ENCODE data around the gene ZNF236.

DNA sequence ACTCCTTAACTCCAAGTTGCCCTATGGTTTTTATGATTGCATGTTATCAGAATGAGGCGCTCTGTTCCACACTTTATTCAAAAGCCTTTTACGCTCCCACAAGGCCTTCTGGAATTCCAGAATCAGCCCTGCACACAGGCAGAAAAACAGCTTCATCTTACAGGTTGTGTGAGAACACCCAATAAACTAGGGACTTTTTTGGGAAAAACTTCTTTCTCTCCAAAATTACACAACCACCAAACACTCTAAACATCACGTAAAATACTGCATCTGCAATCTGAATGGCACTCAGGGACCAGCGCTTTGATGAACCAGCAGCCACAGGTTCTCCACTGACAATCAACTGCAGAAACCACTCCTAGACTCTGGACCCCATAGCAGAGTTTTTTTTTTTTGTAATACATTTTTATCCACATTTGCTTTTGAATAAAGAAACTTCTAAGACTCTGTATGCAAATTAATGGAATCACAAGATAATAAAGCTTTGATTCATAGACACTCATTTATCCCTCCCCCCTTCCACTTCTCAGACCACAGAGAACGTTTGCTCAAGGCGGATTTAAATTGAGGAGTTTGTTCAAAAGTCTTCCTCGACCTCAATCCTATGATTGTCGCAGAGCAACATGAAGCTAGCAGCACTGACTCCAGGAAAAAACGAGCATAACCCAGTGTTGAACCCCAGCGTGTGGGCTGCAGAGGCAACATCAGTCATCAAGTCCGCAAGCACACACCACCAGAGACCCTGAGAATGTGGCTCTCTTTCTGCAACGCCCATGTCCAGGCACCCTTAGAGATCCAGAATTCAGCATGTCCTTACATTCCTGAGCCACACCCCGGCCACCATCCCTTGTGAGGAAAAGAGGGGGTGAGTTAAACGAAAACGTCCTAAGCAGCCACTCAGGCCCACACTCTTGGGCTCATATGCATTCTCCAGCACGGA lies 193.7 kb downstream of the ZNF236 start:
- TF ChIP-seq, protein P1, sequence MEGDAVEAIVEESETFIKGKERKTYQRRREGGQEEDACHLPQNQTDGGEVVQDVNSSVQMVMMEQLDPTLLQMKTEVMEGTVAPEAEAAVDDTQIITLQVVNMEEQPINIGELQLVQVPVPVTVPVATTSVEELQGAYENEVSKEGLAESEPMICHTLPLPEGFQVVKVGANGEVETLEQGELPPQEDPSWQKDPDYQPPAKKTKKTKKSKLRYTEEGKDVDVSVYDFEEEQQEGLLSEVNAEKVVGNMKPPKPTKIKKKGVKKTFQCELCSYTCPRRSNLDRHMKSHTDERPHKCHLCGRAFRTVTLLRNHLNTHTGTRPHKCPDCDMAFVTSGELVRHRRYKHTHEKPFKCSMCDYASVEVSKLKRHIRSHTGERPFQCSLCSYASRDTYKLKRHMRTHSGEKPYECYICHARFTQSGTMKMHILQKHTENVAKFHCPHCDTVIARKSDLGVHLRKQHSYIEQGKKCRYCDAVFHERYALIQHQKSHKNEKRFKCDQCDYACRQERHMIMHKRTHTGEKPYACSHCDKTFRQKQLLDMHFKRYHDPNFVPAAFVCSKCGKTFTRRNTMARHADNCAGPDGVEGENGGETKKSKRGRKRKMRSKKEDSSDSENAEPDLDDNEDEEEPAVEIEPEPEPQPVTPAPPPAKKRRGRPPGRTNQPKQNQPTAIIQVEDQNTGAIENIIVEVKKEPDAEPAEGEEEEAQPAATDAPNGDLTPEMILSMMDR (IDR thresholded peaks at IDR 0.05; ENCODE audit: low read depth, low read length): no peak
- TF ChIP-seq EZH2phosphoT487 (IDR thresholded peaks at IDR 0.05; ENCODE audit: low read depth): no peak
